Caco-2 (cell line): Measurements from ENCODE around the gene PRKAA2. TPM values are rescaled to one million over a fixed set of nuclear protein-coding genes. Genes with fewer than 3 reads are reported as not detected.

Experiments used
- BruUV-seq: library from RNA; stranded (reverse); fragments of 400-500 nt; replicated peaks from 2 replicates; lab custom pipeline; 2021; lab: Mats Ljungman, UMichigan
- CTCF ChIA-PET: fragments of 300-600 bp; sonication (Branson Sonifier 250); formaldehyde crosslinking; loops from one replicate; lab custom pipeline; 2022; ENCODE audit warnings: antibody characterized with exemption; lab: Charles Lee
- POLR2A ChIA-PET: fragments of 300-600 bp; sonication (Branson Sonifier 250); formaldehyde crosslinking; loops from one replicate; lab custom pipeline; 2022; ENCODE audit warnings: antibody characterized with exemption; lab: Charles Lee
- DNase-seq, 2 experiments: peaks; one replicate each; pipeline versions ENCODE4 v3.0.0 to v3.0.0-alpha.2; 2020 to 2022
- H3K27me3 ChIP-seq: replicated peaks from 2 replicates; pipeline ENCODE4 v1.6.0; 2011; ENCODE audit warnings: low read length; ENCODE audit not compliant: control insufficient read depth, insufficient read depth
- H3K36me3 ChIP-seq: 2 replicates; pipeline ENCODE4 v1.5.1; 2011; ENCODE audit warnings: low read length; ENCODE audit not compliant: control insufficient read depth, insufficient read depth
- H3K4me1 ChIP-seq: fragments of 250-450 bp; sonication (Bioruptor Pico); 2 replicates; pipeline ENCODE4 v1.5.1; 2020; ENCODE audit warnings: mild to moderate bottlenecking
- H3K4me3 ChIP-seq: 2 replicates; pipeline ENCODE4 v1.5.1; 2011; ENCODE audit warnings: low read depth, mild to moderate bottlenecking, control low read depth, low read length
- H3K9me3 ChIP-seq: fragments of 250-450 bp; sonication (Bioruptor Pico); 2 replicates; pipeline ENCODE4 v1.5.1; 2020; ENCODE audit warnings: mild to moderate bottlenecking, moderate library complexity
- H3K27ac Mint-ChIP-seq: one replicate; pipeline ENCODE4 v1.8.0; 2022; ENCODE audit warnings: mixed read lengths; ENCODE audit not compliant: unreplicated experiment
- H3K27me3 Mint-ChIP-seq: one replicate; pipeline ENCODE4 v1.8.0; 2022; ENCODE audit warnings: mixed read lengths; ENCODE audit not compliant: insufficient read depth, unreplicated experiment
- H3K36me3 Mint-ChIP-seq: one replicate; pipeline ENCODE4 v1.8.0; 2022; ENCODE audit warnings: mild to moderate bottlenecking, mixed read lengths; ENCODE audit not compliant: insufficient read depth, unreplicated experiment
- H3K4me1 Mint-ChIP-seq: one replicate; pipeline ENCODE4 v1.8.0; 2022; ENCODE audit warnings: low read depth, mixed read lengths; ENCODE audit not compliant: unreplicated experiment
- H3K4me3 Mint-ChIP-seq: one replicate; pipeline ENCODE4 v1.8.0; 2022; ENCODE audit warnings: mild to moderate bottlenecking, moderate library complexity, mixed read lengths; ENCODE audit not compliant: unreplicated experiment
- H3K9me3 Mint-ChIP-seq: one replicate; pipeline ENCODE4 v1.8.0; 2022; ENCODE audit warnings: mixed read lengths; ENCODE audit not compliant: unreplicated experiment
- CTCF ChIP-seq, 2 experiments: fragments of 200-600 bp in 1 of 2; IDR thresholded peaks; 1 replicate in 1 of 2; 2 replicates in 1 of 2; pipeline versions ENCODE4 v1.5.1 to v1.8.0; 2011 to 2022; ENCODE audit warnings: antibody characterized with exemption in 1 of 2, control low read depth in 1 of 2, inconsistent platforms in 1 of 2, low read depth in 1 of 2, low read length in 1 of 2, mild to moderate bottlenecking in 1 of 2, moderate library complexity in 1 of 2; ENCODE audit not compliant: insufficient read depth in 1 of 2, severe bottlenecking in 1 of 2, unreplicated experiment in 1 of 2
- intact Hi-C: fragments of 100-400 bp; cut with micrococcal nuclease; formaldehyde crosslinking; loops from one replicate; pipeline ENCODE4 v1.10.0; 2022; ENCODE audit not compliant: unreplicated experiment
- total RNA-seq: library from RNA; stranded (reverse); gene quantifications from 2 replicates; pipeline ENCODE4 v1.2.3, GENCODE V29; 2022

PRKAA2 gene
- total RNA-seq, 1 experiment from 2014 or later, result 5.8 TPM

DNA sequence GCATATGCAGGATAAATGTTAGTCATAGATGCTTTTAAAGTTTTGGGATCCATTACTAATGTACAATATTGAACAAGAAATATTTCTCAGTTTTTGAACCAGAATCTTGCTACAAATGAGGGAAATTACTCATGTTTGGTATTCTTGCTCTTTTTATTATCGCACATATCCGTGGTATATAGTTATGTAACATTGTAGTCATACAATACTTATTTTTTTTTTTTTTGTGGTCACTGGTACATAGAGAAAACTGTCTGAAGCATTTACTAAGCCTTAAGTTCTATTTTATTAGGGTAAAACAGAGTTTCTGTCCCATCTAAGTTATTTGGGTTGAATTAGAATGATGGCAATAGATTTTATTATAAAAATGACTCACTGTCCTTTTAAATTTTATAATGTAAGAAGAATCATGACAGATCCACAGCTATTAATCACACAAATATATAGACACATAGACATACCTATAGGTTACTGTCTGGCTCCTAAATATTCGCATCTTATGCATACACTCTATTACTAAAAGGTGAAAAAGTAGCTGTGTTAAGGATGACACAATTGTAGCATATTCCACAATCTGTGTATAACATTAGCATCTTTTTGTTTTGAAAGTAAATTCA is 18.0 kb upstream of the PRKAA2 start:
- CTCF ChIA-PET, result no interaction called here
- no TSS peak for BruUV-seq
- POLR2A ChIA-PET, result no interaction called here
- no peaks in the 10 kb centered on the region for H3K9me3 Mint-ChIP-seq
- H3K36me3 Mint-ChIP-seq, result no peaks in the 10 kb centered on the region
- Histone ChIP-seq H3K36me3 (no peaks in the 10 kb centered on the region), H3K4me1 (no peaks in the 10 kb centered on the region), H3K27me3 (no peaks in the 10 kb centered on the region), H3K4me3 (no peak overlapping the region), H3K9me3 (no peaks in the 10 kb centered on the region)
- no peaks in the 10 kb centered on the region for H3K4me1 Mint-ChIP-seq
- no peaks in the 10 kb centered on the region for H3K27me3 Mint-ChIP-seq
- intact Hi-C loops, result no loop called here
- no peak for DNase-seq
- H3K4me3 Mint-ChIP-seq, result no peak overlapping the region
- no peak overlapping the region for H3K27ac Mint-ChIP-seq
- no peak for TF ChIP-seq CTCF (IDR thresholded peaks at IDR 0.05; ENCODE audit: insufficient read depth in 1 of 2, low read depth in 1 of 2, low read length in 1 of 2, severe bottlenecking in 1 of 2, unreplicated experiment in 1 of 2)

DNA sequence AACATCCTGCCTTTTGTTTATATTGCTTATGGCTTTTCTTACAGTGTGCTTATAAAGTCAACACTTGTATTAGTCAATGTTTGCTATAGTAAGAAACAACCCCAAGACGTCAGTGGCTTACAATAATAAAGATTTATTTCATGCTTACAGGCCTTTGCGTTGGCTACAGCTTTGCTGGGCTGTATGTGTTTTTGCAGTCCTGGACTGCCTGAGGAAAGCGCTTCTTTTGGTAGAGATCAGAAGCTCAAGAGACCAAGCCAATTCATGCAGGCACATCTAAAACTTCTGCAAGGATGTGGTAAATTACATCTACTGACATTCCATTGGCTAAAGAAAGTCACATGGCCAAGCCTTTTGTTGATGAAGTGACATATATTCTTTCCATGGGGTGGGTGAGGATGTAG is 17.5 kb upstream of the PRKAA2 start:
- H3K4me1 ChIP-seq, result no peaks in the 10 kb centered on the region
- DNase-seq, result no peak
- intact Hi-C loops, result no loop called here
- BruUV-seq, result no TSS peak
- Mint-ChIP-seq H3K9me3 (no peaks in the 10 kb centered on the region), H3K27me3 (peaks cover 3% of the 10 kb centered on the region), H3K27ac (no peak overlapping the region), H3K4me3 (no peak overlapping the region), H3K4me1 (no peaks in the 10 kb centered on the region), H3K36me3 (no peaks in the 10 kb centered on the region)
- no peaks in the 10 kb centered on the region for H3K27me3 ChIP-seq
- POLR2A ChIA-PET, result no interaction called here
- H3K36me3 ChIP-seq, result no peaks in the 10 kb centered on the region
- CTCF ChIA-PET, result no interaction called here
- no peak overlapping the region for H3K4me3 ChIP-seq
- TF ChIP-seq CTCF (IDR thresholded peaks at IDR 0.05; ENCODE audit: insufficient read depth in 1 of 2, low read depth in 1 of 2, low read length in 1 of 2, severe bottlenecking in 1 of 2, unreplicated experiment in 1 of 2), result no peak
- H3K9me3 ChIP-seq, result no peaks in the 10 kb centered on the region

DNA sequence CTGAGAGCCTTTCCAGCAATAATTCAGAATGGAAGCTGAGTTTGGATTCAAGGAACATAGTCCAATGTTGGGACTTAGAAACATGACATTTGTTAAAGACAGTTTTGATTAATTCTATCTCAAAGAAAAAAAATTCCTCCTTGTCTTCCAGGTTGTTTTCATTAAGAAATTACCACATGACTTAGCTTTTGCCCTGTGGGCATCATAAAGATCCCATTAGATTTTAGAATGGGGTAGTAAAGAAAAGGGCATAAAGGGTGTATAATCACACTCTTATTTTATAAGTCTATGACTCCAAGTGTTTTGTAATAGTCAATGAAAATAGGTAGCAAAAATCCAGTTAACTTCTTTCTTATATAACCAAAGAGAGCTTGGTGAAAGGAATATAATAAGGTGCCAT is 14.3 kb upstream of the PRKAA2 start:
- H3K4me3 Mint-ChIP-seq, result no peak overlapping the region
- H3K36me3 Mint-ChIP-seq, result no peaks in the 10 kb centered on the region
- DNase-seq, result no peak
- H3K9me3 ChIP-seq, result no peaks in the 10 kb centered on the region
- TF ChIP-seq CTCF (IDR thresholded peaks at IDR 0.05; ENCODE audit: insufficient read depth in 1 of 2, low read depth in 1 of 2, low read length in 1 of 2, severe bottlenecking in 1 of 2, unreplicated experiment in 1 of 2), result no peak
- H3K27me3 Mint-ChIP-seq, result peaks cover 3% of the 10 kb centered on the region
- no peaks in the 10 kb centered on the region for H3K4me1 ChIP-seq
- intact Hi-C loops, result no loop called here
- H3K9me3 Mint-ChIP-seq, result no peaks in the 10 kb centered on the region
- no TSS peak for BruUV-seq
- ChIA-PET POLR2A (no interaction called here), CTCF (no interaction called here)
- no peaks in the 10 kb centered on the region for H3K36me3 ChIP-seq
- H3K27me3 ChIP-seq, result no peaks in the 10 kb centered on the region
- no peak overlapping the region for H3K27ac Mint-ChIP-seq
- no peak overlapping the region for H3K4me3 ChIP-seq
- no peaks in the 10 kb centered on the region for H3K4me1 Mint-ChIP-seq
